T-helper 1 cell treated with Interleukin-12 subunit alpha and Interleukin-12 subunit beta and Interleukin-4 antibody, amounts not matched to agents 30 ng/mL and 1 ng/mL, for 36 hours (primary cell): ENCODE measurements around the gene CCNB2. TPM values are rescaled to one million over a fixed set of nuclear protein-coding genes. Genes with fewer than 3 reads are reported as not detected.

Experiments
- intact Hi-C: fragments of 100-400 bp; cut with micrococcal nuclease; formaldehyde crosslinking; loops from one replicate; pipeline ENCODE4 v1.15.1; 2024
- total RNA-seq: library from RNA; stranded (reverse); gene quantifications from 2 replicates; pipeline ENCODE4 v1.2.3, GENCODE V29; 2022

The CCNB2 gene
- total RNA-seq, 1 donor from 2014 or later = 52.9 TPM

DNA sequence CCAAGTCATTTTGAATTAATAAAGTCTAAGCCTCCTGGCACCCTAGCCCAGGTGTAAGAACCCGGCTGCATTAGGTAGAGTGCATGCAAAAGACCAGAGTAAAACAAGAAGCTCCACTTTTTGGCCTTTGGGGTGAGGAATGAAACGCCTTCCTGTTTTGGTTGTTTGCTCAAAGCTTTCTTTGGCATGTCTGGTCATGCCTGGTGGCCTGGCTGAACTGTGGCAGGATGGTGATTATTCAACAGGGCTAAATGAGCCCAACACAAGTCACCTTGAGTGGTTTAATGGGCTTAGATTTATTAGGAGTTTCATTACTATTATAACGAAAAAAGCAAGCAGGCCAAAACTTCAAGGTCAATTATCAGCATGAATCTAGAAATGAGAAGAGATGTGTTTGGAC lies 60.8 kb downstream of the CCNB2 start:
- intact Hi-C loops = no loop called here

DNA sequence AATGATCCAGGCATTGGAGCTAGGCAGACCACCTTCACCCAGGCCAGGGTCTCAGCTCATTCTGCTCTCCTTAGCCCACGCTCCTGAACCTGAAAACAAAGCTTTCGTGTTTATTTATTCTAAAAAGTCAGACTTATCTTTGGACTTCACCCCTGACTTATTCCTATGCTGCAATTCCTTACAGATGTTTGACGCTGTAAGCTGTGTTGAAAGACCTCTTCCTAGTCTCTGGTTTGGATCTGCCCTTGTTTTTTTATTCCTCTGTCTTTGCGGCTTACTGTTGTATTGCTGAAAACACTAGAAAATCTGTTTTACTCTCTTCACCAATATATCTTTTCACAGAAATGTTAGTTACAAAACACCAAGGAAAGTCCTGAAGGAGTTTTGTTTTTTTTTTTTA lies 61.2 kb downstream of the CCNB2 start:
- intact Hi-C loops = no loop called here

DNA sequence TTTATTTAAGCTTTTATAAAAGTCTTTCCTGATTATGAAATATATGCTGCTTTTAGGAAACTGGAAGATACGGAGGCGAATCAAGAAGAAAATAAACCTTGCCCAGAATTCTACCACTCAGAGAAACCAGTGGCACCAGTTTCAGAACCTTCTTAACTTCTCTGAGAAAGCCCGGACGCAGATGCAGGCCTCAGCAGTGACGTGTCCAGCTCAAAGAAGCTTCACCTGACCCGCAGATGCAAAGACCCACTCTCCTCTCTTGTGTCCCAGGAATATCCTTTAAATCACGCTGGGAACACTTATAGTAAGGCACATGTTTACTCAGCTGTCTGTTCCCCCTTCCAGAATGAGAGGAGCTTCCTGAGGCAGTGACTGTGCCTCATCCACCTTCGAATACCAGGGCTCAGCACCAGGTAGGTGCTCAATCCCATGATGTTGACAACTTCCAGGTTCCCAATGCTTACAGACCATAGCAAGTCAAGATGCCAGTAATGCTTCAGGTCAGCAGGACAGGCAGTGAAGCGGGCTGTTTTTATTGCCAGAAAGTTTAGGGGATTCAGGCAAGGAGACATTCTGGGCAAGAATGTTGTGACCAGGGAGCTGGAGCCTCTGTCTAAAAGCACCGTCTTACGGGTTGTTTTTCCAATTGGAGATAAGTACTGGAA lies 61.8 kb downstream of the CCNB2 start:
- intact Hi-C loops = no loop called here

DNA sequence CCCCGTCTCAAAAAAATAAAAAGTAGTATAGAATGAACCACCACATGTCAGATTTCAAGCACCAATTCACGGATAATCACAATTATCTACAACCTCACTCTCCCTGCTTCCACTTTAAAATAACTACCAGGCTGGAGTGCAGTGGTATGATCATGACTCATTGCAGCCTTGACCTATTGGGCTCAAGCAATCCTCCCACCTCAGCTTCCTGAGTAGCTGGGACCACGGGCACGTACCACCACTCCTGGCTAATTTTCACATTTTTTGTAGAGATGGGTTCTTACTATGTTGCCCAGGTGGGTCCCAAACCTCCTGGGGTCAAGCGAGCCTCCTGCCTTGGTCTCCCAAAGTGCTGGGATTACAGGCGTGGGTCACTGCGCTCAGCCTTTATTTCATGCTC lies 63.6 kb downstream of the CCNB2 start:
- intact Hi-C loops = no loop called here

DNA sequence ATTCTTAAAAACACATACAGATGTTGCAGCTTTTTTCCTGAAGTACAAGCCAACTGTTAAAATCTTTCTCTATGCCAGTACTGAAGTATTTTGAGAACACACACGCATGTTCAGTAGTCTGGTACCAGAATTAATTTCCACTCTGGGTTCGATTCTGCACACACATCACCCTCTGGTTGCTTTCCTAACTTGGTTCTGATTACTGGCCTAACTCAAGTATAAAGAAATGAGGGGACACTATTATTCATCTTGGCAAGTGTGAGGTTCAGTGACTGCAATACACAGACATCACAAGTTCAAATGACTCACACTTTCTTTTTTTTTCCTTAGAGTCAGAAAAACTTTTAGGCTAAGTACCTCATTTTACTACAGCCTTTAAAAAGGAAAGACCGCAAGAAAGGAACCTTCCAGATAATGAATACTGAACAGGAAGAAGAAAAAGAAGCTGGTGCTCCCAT lies 64.3 kb downstream of the CCNB2 start:
- intact Hi-C loops = no loop called here

DNA sequence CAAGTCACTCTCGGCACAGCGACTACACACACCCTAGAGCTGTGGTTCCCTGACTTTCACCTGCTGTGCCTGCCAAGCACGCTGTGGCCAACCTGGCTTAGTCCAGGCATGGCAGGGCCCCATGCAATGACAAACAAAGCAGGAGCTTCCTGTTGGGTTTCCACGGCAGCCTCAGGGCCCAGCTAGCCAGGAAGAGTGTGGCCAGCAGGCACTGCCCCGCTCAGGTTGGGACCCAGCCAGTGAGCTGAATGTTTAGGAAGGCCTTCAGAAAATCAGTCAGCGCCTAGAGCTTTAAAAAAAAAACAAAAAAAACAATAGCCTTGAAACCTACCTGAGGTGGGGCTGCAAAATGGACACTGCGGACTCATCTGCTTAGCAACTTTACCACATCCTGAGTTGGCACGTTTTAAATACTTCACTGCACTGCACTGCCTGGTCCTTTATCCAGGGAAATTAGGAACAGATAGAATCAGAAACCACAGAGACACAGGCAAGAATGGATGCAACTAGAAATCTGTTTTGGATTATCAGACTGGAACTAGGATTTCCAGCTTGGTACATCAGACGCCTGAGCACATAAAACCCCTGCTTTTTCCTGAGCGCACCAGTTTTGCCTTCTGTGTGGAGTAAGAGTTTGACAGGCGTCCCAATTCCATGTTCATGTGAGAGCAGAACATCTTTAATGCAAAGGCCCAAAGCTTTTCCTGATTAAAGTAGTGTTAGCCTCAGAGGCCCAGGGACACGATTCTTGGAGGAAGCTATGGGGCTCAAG lies 65.5 kb downstream of the CCNB2 start:
- intact Hi-C loops = no loop called here

DNA sequence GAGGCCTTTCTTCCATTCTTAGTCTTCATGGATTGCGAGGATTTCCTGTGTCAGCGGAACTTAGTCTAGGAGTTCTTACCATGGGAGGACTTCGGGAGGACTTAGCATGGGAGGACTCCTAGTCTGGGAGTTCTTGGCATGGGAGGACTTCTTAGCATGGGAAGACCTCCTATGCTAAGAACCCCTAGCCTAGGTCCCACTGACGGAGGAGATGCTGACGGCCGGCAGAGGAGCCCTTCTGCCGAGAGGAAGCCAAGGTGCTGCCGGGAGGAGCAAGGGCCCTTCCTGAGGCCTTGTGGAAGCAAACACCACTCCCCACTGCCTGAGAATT lies 66.1 kb downstream of the CCNB2 start:
- intact Hi-C loops = no loop called here

DNA sequence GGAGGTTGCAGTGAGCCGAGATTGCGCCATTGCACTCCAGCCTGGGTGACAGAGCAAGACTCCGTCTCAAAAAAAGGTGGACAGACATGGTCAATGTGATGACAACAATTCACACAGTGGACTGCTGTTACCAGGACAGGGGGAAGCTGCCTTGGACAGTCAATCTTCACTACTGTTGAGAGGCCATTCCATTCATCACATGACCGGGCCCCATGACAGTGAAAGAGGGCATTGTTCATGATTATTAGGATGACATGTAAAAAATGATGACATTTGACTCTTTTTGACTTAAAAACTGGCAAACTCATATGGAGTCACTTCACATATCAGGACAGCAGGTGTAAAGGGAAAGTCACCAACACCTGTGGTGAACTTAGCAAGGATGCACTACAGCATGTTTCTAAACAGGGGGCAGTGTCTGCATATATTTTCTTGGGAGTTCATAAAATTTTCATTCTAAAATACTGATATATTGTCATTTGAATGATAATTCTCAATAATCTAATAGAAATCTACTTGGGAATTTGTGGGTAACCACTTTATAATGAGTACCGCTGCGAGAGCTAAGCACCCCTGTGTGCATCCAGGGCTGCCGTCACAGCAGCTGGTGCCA lies 67.4 kb downstream of the CCNB2 start:
- intact Hi-C loops = no loop called here

DNA sequence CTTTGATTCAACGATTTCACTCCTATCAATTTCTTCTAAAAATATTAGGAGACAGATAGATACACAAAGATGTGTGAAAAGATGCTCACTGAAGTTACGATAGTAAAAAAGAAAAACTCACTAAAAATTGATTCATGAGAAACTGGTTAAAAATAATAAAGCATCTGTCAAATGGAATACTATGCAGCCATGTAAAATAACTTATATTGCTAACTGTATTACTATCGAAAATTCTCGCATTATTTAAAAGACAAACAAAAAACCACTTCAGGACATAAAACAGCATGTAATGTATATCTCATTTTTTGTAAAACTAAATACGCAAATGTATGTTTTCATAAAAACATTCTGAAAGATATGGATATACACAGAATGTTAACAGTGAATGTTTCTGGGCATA lies 68.2 kb downstream of the CCNB2 start:
- intact Hi-C loops = no loop called here

DNA sequence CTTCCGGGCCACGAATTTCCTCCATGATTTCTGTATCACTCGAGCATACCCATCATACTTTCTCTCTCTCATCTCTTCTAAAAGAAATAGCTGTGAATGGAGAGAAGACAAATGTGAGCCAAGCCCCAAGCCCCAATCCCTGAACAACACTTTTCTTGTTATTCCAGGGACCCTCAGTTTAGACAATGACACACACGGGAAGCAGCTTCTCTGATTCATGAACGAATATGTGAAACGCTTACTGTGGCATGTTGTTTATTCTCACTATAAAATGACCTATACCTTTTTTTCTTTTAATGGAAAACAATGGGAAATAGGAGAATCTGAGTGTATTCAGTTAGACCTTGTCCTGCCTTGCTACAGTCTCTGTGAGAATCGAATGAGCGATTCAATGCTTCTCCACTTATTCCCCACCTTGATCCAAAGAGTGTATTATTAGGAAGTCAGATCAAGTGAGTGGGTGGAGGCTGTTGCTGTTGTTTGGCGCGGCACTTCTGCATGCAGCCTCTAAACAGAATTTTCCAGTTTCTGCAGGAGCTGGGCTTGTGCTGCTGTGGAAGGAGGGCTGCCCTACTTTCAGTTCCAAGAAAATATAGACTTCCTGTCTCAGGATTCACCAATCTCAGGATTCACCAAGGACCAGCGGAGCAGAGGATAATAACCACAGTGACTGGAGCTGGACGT lies 69.3 kb downstream of the CCNB2 start:
- intact Hi-C loops = loop anchor here (1.0 to 2.0 kb wide), 2 partner anchors 193 to 355 kb away; no protein-coding TSS in a partner anchor

Other genes with a start within 250 kb of the CCNB2 start
- gene SLTM, start 171.5 kb upstream of the CCNB2 start, total RNA-seq = 136 and 147 TPM in 2 replicates
- gene RNF111, start 117.5 kb upstream of the CCNB2 start, total RNA-seq = 47.0 and 48.2 TPM in 2 replicates
- gene LDHAL6B, start 101.7 kb downstream of the CCNB2 start, total RNA-seq = not detected in 2 replicates